HG02870 (cell line): ENCODE data around the gene CCDC9B.

Source experiments
- ATAC-seq: cut with Tn5 transposase; IDR thresholded peaks from one replicate; pipeline ENCODE4 v1.9.1; 2021; ENCODE audit warnings: mild to moderate bottlenecking, moderate library complexity; ENCODE audit not compliant: unreplicated experiment

CCDC9B gene

GRCh38 chr15:40345867-40346578 is 5.3 kb upstream of the CCDC9B start:
- ATAC-seq = no peak

DNA sequence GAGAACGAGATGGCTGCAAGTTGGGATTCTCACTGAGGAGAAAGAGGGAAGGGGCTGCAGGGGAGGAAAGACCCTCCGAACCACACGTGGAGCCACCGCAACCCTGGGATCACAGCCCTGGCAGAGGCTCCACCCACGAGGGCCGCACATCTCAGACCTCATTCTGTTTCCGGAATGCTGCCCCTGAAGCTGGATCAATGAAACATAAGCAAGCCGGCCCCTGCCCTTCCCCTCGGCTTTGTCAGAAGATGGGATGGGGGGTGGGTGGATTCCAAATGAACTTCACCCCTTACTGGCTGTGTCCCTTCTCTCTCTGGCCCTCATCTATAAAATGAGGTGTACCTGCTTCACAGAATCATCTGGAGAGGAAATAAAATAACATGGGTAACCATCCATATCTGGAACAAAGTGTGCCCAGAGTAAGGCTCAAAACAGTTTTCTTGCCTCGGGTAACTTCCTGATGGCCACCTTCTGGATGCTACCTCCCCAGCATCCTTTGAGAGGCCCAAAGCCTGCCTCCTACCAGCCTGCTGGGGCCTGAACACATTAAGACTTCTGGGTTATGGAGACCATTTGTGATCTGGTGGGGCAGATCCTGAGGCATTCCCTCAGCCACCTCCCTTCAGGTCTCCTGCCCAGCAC is 4.6 kb upstream of the CCDC9B start:
- no peak for ATAC-seq

DNA sequence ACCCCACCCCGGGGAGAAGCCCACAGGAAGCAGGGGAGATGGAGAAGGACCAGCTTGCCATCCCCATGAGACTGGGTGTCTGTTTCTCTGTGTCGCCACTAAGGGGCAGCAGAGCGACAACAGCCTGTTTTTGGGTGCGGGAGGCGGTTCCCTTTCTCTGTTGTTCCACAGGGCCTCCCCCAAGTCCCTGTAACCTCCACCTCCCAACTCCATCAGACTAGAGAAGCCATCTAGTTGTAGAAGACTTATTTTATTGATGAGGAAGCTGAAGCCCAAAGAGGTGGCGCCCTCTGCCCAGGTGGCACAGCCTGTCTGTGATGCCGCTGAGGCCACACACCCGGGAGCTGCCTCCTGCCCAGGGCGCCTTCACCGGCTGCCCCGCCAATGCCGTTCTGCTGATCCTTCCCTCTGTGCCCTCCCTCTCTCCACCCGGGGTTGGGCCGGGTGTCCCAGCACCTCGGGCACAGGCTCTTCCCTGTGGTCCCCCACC is 3.9 kb upstream of the CCDC9B start:
- ATAC-seq = no peak

DNA sequence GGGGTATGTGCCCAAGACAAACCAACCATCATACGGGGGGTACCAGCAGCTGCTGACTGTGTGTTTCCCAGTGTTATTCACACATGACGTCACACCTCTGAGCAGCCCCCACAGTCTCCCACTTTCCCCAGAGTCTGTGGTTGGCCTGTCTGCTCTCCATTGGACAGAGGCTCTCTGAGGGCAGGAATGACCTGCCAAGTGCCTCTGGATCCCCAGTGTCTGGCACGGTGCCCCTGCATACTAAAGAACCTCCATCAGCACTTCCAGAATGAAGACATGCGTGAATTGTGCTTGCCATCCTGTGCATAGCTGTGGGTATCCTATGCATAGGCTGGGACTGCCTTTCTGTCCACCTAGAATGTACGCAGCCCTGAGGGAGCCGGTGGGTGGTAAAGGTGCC is 3.5 kb upstream of the CCDC9B start:
- ATAC-seq = no peak

DNA sequence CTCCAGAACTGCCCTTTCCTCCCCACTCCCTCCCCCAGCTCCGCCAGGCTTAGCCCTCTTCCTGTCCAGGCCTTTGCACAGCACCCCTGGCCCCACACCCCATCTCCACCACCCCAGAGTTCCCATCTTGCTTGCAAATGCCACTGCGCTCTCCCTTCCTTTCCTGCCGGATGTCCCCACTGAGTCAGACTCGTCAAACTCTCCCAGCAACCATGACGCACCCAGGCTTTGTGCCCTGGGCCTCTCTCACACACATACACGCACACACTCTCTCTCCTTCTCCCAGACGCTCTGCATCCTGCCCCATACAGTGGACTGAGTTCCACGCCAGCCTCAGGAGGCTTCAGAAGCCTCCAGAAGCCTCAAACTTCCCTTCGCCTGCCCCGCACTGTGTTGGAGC is 2.8 kb upstream of the CCDC9B start:
- no peak for ATAC-seq

- ATAC-seq = no peak
Measured at GRCh38 chr15:40342416-40343320, 1.9 kb upstream of the CCDC9B start.

DNA sequence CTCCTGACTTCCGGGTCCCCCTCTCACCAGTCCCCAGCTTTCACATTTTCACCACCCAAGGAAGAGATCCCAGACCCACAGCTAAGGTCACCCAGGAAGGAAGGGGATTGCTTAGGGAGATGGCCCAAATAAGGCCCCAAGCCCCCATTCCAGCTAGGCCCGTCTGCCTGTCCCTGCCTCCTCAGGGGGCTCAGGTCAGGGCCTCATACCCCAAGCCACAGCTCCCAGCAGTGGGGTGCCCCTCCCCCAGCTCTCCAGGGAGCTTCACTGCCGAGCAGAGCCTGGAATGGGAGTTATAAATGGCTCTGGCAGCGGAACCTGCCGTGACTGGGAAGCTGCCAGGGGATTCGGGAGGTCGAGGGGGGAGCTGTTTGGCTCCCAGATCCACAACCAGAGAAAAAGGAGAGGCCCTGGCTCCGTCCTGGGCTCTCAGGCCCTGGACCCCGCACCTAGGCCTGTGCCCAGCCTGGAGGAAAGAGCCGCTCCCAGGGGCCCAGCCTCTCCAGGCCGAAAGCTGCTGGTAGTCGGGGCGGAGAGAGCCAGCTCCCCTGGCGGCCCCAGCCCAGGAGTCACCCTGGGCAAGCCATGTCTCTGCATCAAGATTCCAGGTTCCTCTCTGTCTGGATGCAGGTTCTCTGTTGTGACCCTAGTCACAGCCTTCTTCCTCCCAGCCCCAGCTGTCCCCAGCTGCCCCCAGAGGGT is 550 bp downstream of the CCDC9B start:
- ATAC-seq = no peak

DNA sequence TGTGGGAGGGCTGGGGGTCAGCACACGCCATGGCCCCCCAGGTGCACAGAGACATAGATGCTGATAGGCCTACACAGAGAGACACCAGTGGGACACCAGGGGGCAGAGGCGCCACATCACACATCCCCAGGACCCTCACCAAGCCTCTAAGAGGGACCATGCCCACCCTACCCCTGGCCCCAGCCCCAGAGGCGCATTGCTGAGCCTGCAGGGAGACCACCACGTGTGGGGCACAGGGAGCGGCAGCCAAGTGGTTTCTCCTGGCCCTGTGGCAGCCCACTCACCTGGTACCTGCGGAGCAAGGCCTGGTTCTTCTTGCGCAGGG is 1.2 kb downstream of the CCDC9B start:
- no peak for ATAC-seq

- ATAC-seq = no peak
Measured at GRCh38 chr15:40338921-40339620, 1.7 kb downstream of the CCDC9B start.

DNA sequence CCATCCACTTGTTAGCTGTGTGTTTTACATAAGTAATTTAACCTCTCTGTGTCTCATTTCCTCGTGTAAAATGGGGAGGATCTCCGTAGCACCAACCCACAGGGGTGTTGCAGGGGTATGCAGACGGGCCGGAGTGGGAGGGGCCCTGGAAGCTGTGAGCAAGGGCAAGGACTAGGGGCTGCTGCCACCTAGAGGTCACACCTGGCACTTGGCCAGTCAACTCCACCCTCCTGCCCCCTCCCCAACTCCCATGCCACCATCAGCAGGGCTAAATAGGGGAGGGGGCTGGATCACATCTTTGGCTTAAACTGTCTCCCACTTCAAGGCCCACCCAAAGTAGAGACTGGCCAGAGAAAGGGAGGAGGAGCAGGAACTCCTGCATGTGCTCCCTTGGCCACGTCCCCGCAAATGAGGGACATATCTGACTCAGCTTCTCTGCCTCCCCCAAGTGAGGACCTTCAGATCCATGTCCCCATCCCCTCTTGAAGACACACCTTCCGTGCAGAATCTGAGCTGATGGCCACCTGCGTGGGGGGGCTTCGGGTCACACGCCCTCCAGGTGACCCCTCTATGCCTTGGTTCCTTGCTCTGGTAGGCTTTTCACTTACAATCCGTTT is 2.6 kb downstream of the CCDC9B start:
- ATAC-seq = no peak

GRCh38 chr15:40337597-40337996 is 3.1 kb downstream of the CCDC9B start:
- no peak for ATAC-seq

GRCh38 chr15:40336744-40337122 is 4.0 kb downstream of the CCDC9B start:
- ATAC-seq = no peak

DNA sequence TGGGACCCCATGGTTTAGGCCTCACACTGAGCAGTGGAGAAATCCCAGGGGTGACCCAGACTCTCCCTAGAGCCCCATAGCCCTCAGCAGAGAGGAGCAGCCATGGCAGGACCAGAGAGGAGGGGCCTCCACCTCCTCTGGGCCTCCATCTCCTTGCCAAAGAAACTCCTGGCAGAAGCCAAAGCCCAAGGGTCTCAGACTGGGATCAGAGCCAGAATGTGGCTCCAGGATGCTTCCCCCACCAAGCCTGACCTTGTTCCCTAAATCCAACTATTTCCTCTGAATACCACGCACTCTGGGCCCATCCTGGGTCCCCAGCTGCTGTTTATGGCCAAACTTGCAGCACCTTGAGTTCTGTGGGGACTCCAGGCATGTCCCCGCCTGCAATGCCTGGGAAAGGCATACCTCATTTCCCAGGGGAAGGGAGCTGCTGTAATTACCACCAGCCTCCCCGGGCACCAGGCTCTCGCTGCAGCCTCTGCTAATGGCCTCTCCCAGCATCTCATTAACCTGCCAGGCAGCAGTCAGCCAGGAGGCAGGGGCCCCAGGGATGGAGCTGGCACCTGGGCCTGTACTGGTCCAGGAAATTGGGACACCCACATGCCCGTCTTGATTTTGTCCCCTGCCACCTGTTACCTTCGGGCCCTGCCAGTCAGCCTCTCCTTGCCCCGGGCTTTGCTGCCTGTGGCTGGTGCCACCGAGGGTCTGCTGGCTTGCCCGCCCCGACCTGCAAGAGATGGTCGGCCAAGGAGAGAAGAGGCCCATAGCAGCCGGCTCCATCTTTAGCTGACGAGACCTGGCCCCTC is 4.6 kb downstream of the CCDC9B start:
- no peak for ATAC-seq

DNA sequence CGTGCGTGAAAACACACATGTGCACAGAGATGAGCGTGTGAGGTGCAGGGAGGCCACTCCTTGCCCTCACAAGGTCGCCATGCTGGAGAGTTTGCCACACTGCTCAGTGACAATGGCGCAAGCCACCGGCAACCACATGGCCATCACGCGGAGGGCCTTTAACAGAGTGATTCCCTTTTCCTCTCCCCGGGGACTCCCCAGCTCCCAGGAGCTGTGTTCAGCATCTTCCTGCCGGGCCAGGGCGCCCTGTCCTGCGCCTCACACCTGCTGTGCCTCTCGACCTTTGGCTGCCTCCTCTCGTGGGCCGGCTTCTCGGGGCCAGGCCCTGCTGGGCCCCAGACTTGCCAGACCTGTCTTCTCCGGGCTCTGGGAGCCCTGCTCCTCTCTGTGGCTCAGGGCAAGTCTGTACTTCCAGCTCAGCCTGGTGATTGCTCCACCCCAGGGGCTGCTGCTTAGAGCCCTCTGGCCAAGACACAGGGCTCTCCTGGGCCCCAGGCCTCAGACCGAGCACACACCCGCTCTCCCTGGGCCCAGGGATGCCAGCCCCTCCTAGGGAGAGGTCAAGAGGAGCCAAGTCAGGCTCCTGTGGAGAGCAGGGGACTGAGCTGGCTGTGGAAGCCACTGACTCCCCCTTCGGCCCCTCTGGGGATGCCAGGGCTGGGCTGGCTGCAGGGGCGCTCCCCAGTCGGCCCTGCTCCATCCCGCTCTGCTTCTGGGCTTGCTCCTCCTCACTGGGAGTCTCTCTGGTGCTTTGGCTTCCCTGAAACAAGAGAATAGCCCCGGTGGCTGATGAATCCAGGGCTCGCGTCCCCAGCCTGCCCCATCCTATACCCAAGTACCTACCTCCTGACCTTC is 5.6 kb downstream of the CCDC9B start:
- no peak for ATAC-seq

DNA sequence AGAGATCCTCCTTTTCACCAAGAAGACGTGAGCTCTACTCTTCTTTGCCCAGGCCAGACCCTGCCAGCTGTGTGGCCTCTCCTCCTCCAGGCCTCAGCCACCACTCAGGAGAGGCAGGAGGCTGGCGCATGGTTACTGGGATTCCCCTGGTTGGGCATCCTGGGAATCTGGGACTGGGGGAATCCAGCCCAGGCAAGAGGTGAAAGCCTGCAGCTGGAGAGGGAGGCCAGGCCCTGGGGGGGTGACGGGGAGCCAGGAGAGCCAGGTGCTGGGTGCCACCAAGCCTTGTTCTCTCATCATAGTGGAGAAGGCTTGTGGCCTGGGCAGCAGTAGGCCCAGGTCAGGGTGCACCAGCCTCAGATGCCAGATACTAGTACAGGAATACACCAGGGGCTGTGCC is 6.2 kb downstream of the CCDC9B start:
- no peak for ATAC-seq

- no peak for ATAC-seq
Measured at GRCh38 chr15:40333922-40334492, 6.7 kb downstream of the CCDC9B start.

- ATAC-seq = no peak
Measured at GRCh38 chr15:40332113-40332781, 8.5 kb downstream of the CCDC9B start.

DNA sequence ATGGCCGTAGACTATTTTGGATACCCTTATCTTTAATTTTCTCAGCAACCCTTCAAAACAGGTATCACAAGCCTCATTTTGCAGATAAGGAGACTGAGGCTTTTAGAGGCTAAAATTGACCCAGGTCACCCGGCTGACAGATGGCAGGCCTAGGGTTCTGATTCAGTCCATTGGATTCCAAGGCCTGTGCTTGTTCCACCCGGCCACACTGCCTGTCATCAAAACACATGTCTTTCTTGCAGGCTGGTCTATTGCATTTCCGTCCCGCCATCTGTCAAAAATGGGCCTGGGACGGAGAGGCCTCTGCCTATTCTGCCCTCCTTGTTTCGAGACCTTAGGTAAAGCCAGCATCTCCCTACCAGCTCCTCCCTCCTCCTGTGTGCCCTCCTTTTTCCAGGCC is 9.1 kb downstream of the CCDC9B start:
- no peak for ATAC-seq
